ENCODE results near the gene RINL. TPM values are rescaled to one million over a fixed set of nuclear protein-coding genes. Genes with fewer than 3 reads are reported as not detected.

Gene RINL
- total RNA-seq, 4 donors from 2014 or later, result 4.6 to 10.4 (median 6.6) TPM

- peaks cover 24 to 48% (median 45%) of the 10 kb centered on the region in 4 donors for H3K4me1 ChIP-seq
- peak overlapping the region; percentile 87 to 94 (median 92) for H3K27ac ChIP-seq (replicated peaks in 1 of 4)
- TF ChIP-seq CTCF (IDR thresholded peaks at IDR 0.05) (no peak), EP300 (IDR thresholded peaks at IDR 0.05) (no peak)
- no peaks in the 10 kb centered on the region for H3K27me3 ChIP-seq
- peak overlapping the region; percentile 74 to 97 (median 78) for H3K4me3 ChIP-seq
- no peak for DNase-seq (ENCODE audit: extremely low spot score)
- peaks cover 8 to 17% (median 14%) of the 10 kb centered on the region in 4 donors for H3K36me3 ChIP-seq
- no peaks in the 10 kb centered on the region for H3K9me3 ChIP-seq
- 29% methylated on average over 3 of the region's 3 CpGs for WGBS
- intact Hi-C loops (cut with DNase I), result no loop called here
Measured at GRCh38 chr19:38900743-38901190, 22.7 kb upstream of the RINL start.

GRCh38 chr19:38900202-38900629 is 22.1 kb upstream of the RINL start:
- H3K27ac ChIP-seq (replicated peaks in 1 of 4), result peak overlapping the region; percentile 87 to 94 (median 92)
- no peaks in the 10 kb centered on the region for H3K9me3 ChIP-seq
- peaks cover 26 to 53% (median 48%) of the 10 kb centered on the region in 4 donors for H3K4me1 ChIP-seq
- 3% methylated on average over 7 of the region's 8 CpGs for WGBS
- TF ChIP-seq CTCF (IDR thresholded peaks at IDR 0.05) (no peak), POLR2AphosphoS5 (IDR thresholded peaks at IDR 0.05) (no peak), EP300 (IDR thresholded peaks at IDR 0.05) (no peak), POLR2A (IDR thresholded peaks at IDR 0.05; ENCODE audit: low read depth) (no peak)
- no peak for DNase-seq (ENCODE audit: extremely low spot score)
- no peaks in the 10 kb centered on the region for H3K27me3 ChIP-seq
- peaks cover 4 to 12% (median 8%) of the 10 kb centered on the region in 4 donors for H3K36me3 ChIP-seq
- peak overlapping the region; percentile 74 to 97 (median 78) for H3K4me3 ChIP-seq
- intact Hi-C loops (cut with DNase I), result no loop called here

GRCh38 chr19:38899447-38900201 is 21.5 kb upstream of the RINL start, which contains the start of the genes NFKBIB and SIRT2:
TSS of gene NFKBIB (plus strand) at chr19:38899969. CDS start at chr19:38900033, 64 bp downstream.
TSS of gene SIRT2 (minus strand) at chr19:38899618. CDS start at chr19:38899521, 97 bp downstream.
- Histone ChIP-seq H3K4me3 (peak within 1 kb of the TSS; percentile 74 to 97 (median 78)), H3K36me3 (peaks cover 0 to 6% (median 2%) of the 10 kb centered on the region in 4 donors), H3K27ac (replicated peaks in 1 of 4) (peak within 1 kb of the TSS; percentile 87 to 94 (median 92)), H3K9me3 (no peaks in the 10 kb centered on the region), H3K4me1 (peaks cover 30 to 59% (median 52%) of the 10 kb centered on the region in 4 donors), H3K27me3 (no peaks in the 10 kb centered on the region)
- intact Hi-C loops (cut with DNase I), result no loop called here
- TF ChIP-seq CTCF (IDR thresholded peaks at IDR 0.05) (peak in 1 of 3 experiments; percentile 24), POLR2AphosphoS5 (IDR thresholded peaks at IDR 0.05) (peak; percentile 88 to 96), POLR2A (IDR thresholded peaks at IDR 0.05; ENCODE audit: low read depth) (peak; percentile 85), EP300 (IDR thresholded peaks at IDR 0.05) (no peak)
- peak; percentile 100 for DNase-seq (ENCODE audit: extremely low spot score)
- WGBS, result 0% methylated on average over 5 of the region's 64 CpGs

GRCh38 chr19:38898788-38899446 is 20.8 kb upstream of the RINL start:
- H3K4me1 ChIP-seq, result peaks cover 30 to 64% (median 52%) of the 10 kb centered on the region in 4 donors
- peaks cover 0 to 3% (median 1%) of the 10 kb centered on the region in 4 donors for H3K36me3 ChIP-seq
- peak overlapping the region; percentile 74 to 97 (median 78) for H3K4me3 ChIP-seq
- H3K27me3 ChIP-seq, result no peaks in the 10 kb centered on the region
- 10% methylated on average over 22 of the region's 25 CpGs for WGBS
- peak overlapping the region; percentile 87 to 94 (median 90) for H3K27ac ChIP-seq (replicated peaks in 1 of 4)
- TF ChIP-seq CTCF (IDR thresholded peaks at IDR 0.05) (peak in 1 of 3 experiments; percentile 11), POLR2AphosphoS5 (IDR thresholded peaks at IDR 0.05) (no peak), POLR2A (IDR thresholded peaks at IDR 0.05; ENCODE audit: low read depth) (no peak), EP300 (IDR thresholded peaks at IDR 0.05) (no peak)
- intact Hi-C loops (cut with DNase I), result no loop called here
- H3K9me3 ChIP-seq, result no peaks in the 10 kb centered on the region
- DNase-seq (ENCODE audit: extremely low spot score), result no peak

Measured in esophagus muscularis mucosa (tissue), 4 donors.